ENCODE results near the gene STOX2.

The STOX2 gene, protein sequence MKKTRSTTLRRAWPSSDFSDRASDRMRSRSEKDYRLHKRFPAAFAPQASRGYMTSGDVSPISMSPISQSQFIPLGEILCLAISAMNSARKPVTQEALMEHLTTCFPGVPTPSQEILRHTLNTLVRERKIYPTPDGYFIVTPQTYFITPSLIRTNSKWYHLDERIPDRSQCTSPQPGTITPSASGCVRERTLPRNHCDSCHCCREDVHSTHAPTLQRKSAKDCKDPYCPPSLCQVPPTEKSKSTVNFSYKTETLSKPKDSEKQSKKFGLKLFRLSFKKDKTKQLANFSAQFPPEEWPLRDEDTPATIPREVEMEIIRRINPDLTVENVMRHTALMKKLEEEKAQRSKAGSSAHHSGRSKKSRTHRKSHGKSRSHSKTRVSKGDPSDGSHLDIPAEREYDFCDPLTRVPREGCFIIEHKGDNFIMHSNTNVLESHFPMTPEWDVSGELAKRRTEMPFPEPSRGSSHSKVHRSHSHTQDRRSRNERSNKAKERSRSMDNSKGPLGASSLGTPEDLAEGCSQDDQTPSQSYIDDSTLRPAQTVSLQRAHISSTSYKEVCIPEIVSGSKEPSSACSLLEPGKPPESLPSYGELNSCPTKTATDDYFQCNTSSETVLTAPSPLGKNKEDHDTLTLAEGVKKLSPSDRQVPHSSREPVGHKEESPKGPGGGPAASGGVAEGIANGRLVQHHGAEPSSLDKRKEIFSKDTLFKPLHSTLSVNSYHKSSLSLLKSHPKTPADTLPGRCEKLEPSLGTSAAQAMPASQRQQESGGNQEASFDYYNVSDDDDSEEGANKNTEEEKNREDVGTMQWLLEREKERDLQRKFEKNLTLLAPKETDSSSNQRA (N-terminal part only)

DNA sequence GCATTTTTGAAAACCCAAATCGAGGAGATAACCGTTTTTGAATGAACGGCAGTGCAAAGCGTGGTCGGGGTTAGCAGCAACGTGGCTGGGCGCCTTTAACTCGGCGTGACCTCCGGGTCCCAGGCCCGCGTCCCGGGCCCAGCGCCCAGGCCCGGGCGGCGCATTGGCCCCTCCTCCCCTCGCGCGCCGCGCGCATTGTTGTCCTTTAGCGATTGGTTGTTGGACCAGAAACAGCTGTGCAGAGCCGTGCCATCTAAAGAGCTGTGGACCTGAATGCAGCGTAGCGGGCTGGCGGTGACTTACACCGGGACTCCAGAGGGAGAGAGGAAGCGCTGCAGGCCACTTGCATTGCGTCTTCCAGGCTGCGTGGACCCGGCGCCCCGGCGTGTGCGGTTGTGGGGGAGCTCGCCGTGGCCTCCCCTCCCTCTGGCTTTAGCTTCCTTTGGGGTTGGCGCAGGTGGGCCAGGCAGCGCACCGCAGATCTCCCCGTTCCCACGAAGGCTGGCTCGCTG, at the start of gene STOX2:
Gene STOX2, plus strand, starts transcription at position 227 of the 512 bp plus-strand sequence. CDS start 1,484 bp downstream, outside the sequence.
- DNase-seq, result no peak

DNA sequence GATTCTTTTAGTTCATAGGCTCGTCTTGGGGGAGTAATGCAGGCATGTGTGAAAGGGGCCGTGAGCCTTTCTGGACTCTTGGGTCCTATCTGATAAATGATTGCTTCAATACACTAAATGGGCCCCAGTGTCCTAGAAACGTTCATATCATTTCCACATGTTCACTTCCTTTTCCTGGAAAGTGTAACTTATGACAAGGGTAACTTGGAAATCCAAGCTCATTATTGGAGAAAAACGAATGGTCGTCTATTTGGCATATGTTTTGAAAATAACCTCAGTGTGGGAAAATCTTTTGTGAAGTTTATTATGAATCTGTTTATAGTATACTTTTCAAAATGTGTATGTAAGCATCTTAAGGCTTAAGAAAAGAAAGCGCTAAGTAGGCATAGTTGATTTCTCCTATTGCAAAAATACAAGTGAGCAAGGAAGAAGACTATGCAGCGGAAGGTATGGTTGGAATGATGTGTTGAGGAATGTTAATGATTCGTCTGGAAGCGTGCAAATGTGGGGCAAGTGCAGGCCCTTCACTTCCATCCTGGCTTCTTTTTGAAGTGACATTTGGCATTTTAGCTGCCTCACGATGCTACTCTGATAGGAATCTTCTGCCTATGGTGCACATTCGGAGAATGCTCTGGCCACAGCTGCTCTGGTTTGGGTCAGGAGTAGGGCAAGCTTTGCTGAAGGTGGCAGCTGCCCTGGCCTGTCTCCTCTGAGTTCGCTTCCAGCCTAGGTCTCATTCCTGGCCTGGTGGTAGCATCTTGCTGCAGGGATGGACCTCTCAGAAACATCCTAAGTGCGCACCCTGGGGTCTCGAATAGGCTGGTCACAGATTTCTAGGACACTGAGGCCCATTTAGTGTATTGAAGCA, 49.5 kb upstream of the STOX2 start:
- DNase-seq, result no peak

GRCh38 chr4:183857040-183857439, 48.1 kb upstream of the STOX2 start:
- DNase-seq, result no peak

DNA sequence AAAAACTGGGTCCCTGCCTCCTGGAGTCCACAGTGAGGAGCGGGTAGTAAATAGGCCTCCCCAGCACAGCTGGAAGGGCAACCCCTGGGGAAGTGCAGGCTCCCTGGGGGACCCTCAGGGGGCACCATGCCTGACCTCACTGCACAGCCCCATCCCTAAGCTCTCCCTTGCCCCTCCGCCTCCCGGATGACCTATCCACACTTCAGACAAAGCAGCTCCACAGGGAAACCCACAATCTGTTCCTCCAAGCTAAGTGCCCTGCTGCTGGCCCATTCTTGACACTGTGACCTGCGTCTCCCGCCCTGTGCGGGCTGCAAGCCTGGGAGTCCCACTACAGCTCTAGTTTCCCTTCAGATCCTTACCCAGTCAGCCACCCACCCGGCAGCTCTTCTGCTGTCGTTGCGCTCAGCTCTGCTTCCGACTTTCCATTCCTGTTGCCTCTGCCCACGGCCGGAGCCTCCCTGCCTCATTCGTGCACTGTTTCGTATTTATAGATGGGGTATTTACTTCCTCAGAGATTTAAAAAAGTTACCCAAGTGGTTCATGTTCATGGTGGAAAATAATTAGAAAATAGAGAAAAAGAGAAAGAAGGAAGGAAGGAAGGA, 47.0 kb upstream of the STOX2 start:
- no peak for DNase-seq

DNA sequence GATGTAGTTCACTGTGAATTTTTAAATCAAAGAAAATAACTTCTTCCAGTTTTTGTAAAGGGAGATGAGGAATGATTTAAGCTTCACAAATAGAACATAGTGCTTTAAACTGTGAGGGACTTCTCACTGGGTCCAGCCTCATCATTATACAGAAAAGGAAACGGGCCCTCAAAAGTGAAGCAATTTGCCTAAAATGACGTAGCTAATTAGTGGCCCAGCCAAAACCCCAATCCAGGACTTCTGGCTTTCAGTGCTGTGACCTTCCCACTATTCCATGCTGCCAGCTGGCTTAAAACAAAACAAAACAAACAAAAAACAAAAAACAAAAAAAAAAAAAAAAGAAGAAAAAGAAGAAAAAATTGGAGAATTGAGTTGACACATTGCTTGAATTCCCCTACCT, 45.0 kb upstream of the STOX2 start:
- DNase-seq, result no peak

DNA sequence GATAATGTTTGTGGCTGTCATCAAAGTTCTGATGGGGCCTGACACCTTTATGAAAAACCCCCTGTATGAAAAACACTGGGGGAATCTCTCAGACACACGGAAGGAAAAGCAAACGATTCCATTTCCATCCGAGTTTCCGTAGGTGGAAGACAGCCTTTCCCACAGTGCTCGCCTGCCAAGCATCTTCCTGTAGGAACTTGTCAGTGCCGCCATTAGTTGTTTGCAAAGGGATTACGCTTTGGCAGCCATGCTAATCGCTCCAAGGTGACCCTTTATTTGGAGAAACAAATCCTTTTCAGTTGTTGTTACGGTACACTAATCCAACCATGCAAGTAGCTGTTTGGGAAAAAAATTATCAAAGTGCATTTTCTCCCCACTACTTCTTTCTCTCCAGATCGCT, 44.4 kb upstream of the STOX2 start:
- no peak for DNase-seq

DNA sequence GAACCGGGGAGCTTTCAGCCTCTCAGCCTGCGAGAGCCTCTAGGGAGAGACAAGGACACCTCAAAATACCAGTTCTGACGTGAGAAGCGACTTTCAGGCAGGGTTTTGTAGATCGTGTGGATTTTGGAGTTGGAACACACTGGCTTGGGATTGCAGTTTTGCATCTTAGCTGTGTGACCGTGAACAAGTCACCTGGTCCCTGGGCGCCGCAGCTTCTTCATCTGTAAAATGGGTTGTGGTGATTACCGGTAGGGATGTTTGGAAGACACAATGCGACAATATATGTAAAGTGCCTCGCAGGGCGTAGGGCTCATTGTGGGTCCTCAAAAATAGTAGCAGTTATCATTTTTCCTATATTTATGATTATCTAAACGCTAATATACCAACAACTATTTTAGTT, 43.7 kb upstream of the STOX2 start:
- DNase-seq, result no peak

- DNase-seq, result no peak
Observed at GRCh38 chr4:183863155-183863825, 41.8 kb upstream of the STOX2 start.

DNA sequence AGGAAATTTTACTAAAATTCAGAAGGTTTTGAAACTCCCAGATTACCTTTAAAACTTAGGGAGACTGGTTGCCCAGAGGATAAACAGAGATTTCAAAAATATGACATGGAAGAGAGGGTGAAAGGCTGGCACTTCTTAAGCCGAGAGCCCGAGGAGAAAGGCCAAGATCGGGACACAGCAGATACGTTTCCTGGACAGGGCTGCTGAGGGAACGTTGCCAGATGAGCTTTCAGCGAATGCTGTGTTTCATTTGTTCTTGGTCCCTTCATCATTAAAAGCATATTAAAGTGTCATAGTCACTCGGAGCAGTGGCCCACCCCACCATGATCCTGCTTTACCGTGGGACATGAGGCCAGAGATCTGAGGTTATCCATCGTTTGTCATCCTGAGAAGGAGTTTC, 37.9 kb upstream of the STOX2 start:
- DNase-seq, result no peak

- DNase-seq, result no peak
Observed at GRCh38 chr4:183870997-183871396, 34.1 kb upstream of the STOX2 start.

GRCh38 chr4:183871581-183871980, 33.5 kb upstream of the STOX2 start:
- DNase-seq, result no peak

- no peak for DNase-seq
Observed at GRCh38 chr4:183872531-183872930, 32.6 kb upstream of the STOX2 start.

DNA sequence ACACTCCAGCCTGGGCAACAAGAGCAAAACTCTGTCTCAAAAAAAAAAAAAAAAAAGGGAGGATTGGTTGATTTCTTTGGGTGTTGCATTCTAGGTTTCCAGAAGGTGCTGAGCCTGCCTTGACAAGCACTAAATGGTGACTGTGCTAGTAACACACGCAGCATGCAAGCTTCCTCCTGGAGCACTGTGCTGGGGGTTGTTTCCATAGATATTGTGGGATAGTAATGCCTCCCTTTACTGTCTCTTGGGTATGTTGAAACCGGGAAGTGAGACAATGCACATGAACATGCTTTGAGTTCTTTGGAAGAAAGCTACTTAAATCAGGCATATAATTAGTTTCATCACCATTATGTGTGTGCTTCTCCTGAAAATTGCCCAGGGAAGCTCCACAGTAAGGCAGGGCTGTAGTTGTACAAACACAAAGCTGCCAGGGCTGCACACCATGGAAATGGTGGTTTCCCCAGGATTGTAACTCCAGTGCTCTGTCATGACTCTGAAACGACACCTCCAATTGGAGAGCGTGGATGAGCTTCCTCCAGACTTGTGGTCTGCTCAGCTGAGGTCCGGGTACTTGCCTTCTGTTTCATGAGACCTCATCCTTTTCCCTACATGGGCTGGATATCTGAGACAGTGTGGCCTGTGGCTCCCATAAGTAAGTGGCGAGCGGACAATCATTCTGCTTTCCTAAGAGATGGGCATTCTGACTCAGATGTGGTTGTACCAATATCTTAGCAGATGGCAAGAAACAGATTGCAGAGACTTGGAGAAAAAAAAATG, 31.5 kb upstream of the STOX2 start:
- DNase-seq, result no peak

GRCh38 chr4:183875251-183875825, 29.8 kb upstream of the STOX2 start:
- no peak for DNase-seq

DNA sequence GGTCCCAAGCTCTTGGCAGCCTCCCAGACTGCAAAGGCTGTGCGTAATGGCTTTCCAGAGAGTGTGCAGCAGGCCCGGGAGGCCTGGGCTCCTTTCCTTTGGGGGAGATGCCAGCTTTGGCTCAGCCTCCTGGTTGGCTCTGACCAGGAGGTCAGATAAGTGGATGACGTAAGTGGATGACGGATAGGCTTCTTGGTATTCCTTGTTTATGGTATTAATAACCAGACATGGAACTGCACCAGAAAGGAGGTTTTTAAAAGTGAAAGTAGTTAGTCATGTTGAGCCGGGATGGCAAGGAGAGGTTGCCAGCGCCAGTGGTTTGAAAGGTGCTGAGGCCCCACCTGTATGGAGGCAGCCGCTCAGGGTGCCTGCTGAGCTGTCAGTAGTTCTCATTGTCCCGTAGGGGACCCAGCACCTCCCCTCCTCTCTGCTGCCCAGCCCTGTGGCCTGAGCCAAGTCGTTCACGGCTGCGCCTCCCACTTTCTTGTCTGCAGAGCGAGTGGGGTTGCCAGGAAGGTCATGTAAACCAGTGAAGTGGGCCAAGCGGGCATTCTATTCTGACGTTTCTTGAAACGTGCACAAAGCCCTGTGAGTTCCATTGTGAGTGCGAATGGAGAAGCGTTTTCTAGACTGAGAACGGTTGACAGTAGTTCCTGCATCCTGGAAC, 28.7 kb upstream of the STOX2 start:
- no peak for DNase-seq

GRCh38 chr4:183878251-183878970, 26.7 kb upstream of the STOX2 start:
- no peak for DNase-seq

GRCh38 chr4:183885205-183885720, 19.8 kb upstream of the STOX2 start:
- no peak for DNase-seq

GRCh38 chr4:183887351-183887750, 17.8 kb upstream of the STOX2 start:
- no peak for DNase-seq

- DNase-seq, result no peak
Observed at GRCh38 chr4:183888564-183888963, 16.5 kb upstream of the STOX2 start.

Measured in activated naive CD4-positive, alpha-beta T cell treated with Interleukin-2 at 50 U/mL for 16 hours (primary cell).